Measurements from ENCODE around the gene STBD1.

Gene STBD1

GRCh38 chr4:76306882-76307659 is 538 bp downstream of the STBD1 start:
- H3K27ac ChIP-seq (replicated peaks): peak overlapping the region; percentile 76
- TF ChIP-seq SPI1 (IDR thresholded peaks at IDR 0.05; ENCODE audit: borderline replicate concordance, low read depth): no peak
- peak overlapping the region; percentile 79 for H3K4me3 ChIP-seq (replicated peaks; ENCODE audit: insufficient read depth, low read length)
- peak in 1 of 2 experiments; percentile 48 for DNase-seq (ENCODE audit: low read depth in 1 of 2, low spot score in 1 of 2)
- H3K27me3 ChIP-seq (ENCODE audit: insufficient read depth, poor library complexity, severe bottlenecking): no peaks in the 10 kb centered on the region

GRCh38 chr4:76307660-76308014 is 1.1 kb downstream of the STBD1 start:
- DNase-seq (ENCODE audit: low read depth in 1 of 2, low spot score in 1 of 2): no peak
- no peaks in the 10 kb centered on the region for H3K27me3 ChIP-seq (ENCODE audit: insufficient read depth, poor library complexity, severe bottlenecking)
- no peak overlapping the region for H3K27ac ChIP-seq (replicated peaks)
- H3K4me3 ChIP-seq (replicated peaks; ENCODE audit: insufficient read depth, low read length): peak overlapping the region; percentile 79
- TF ChIP-seq POLR2AphosphoS5 (IDR thresholded peaks at IDR 0.05; ENCODE audit: low read depth): no peak
- TF ChIP-seq GABPA (IDR thresholded peaks at IDR 0.05; ENCODE audit: low read depth): no peak
- no peak for TF ChIP-seq CTCF (IDR thresholded peaks at IDR 0.05; ENCODE audit: insufficient read depth, low read length)
- TF ChIP-seq REST (IDR thresholded peaks at IDR 0.05; ENCODE audit: insufficient replicate concordance, low read depth): no peak
- TF ChIP-seq SPI1 (IDR thresholded peaks at IDR 0.05; ENCODE audit: borderline replicate concordance, low read depth): no peak

- TF ChIP-seq CTCF (IDR thresholded peaks at IDR 0.05; ENCODE audit: insufficient read depth, low read length) (no peak), GABPA (IDR thresholded peaks at IDR 0.05; ENCODE audit: low read depth) (no peak), REST (IDR thresholded peaks at IDR 0.05; ENCODE audit: insufficient replicate concordance, low read depth) (no peak), POLR2AphosphoS5 (IDR thresholded peaks at IDR 0.05; ENCODE audit: low read depth) (no peak), SPI1 (IDR thresholded peaks at IDR 0.05; ENCODE audit: borderline replicate concordance, low read depth) (no peak)
- Histone ChIP-seq H3K4me3 (replicated peaks; ENCODE audit: insufficient read depth, low read length) (no peak overlapping the region), H3K27ac (replicated peaks) (no peak overlapping the region), H3K27me3 (ENCODE audit: insufficient read depth, poor library complexity, severe bottlenecking) (no peaks in the 10 kb centered on the region)
- DNase-seq (ENCODE audit: low read depth in 1 of 2, low spot score in 1 of 2): no peak
Measured at GRCh38 chr4:76308548-76308947, 2.0 kb downstream of the STBD1 start.

- Histone ChIP-seq H3K4me3 (replicated peaks; ENCODE audit: insufficient read depth, low read length) (no peak overlapping the region), H3K27ac (replicated peaks) (no peak overlapping the region), H3K27me3 (ENCODE audit: insufficient read depth, poor library complexity, severe bottlenecking) (no peaks in the 10 kb centered on the region)
- no peak for DNase-seq (ENCODE audit: low read depth in 1 of 2, low spot score in 1 of 2)
- TF ChIP-seq SPI1 (IDR thresholded peaks at IDR 0.05; ENCODE audit: borderline replicate concordance, low read depth): no peak
- TF ChIP-seq REST (IDR thresholded peaks at IDR 0.05; ENCODE audit: insufficient replicate concordance, low read depth): no peak
- no peak for TF ChIP-seq POLR2AphosphoS5 (IDR thresholded peaks at IDR 0.05; ENCODE audit: low read depth)
- no peak for TF ChIP-seq CTCF (IDR thresholded peaks at IDR 0.05; ENCODE audit: insufficient read depth, low read length)
- no peak for TF ChIP-seq GABPA (IDR thresholded peaks at IDR 0.05; ENCODE audit: low read depth)
Measured at GRCh38 chr4:76309939-76310550, 3.5 kb downstream of the STBD1 start.
